Mesodermal cell (in vitro differentiated cells): ENCODE measurements around the gene SSR4.

Experiments
- H3K27ac ChIP-seq: 2 replicates; pipeline ENCODE4 v1.7.0; 2013; ENCODE audit warnings: mild to moderate bottlenecking, low read depth, low read length, moderate library complexity; ENCODE audit not compliant: severe bottlenecking
- H3K36me3 ChIP-seq: 2 replicates; pipeline ENCODE4 v1.7.1; 2013; ENCODE audit warnings: mild to moderate bottlenecking, low read length, moderate library complexity; ENCODE audit not compliant: control insufficient read depth, insufficient read depth
- H3K4me1 ChIP-seq: one replicate; pipeline ENCODE4 v1.7.1; 2013; ENCODE audit warnings: mild to moderate bottlenecking, low read length; ENCODE audit not compliant: insufficient read depth, control insufficient read depth, poor library complexity, severe bottlenecking
- H3K4me3 ChIP-seq: 2 replicates; pipeline ENCODE4 v1.7.0; 2013; ENCODE audit warnings: low read length, control low read depth, mild to moderate bottlenecking; ENCODE audit not compliant: insufficient read depth, poor library complexity, severe bottlenecking; ENCODE audit errors: extremely low read depth
- H3K9me3 ChIP-seq: 2 replicates; pipeline ENCODE4 v1.7.1; 2013; ENCODE audit warnings: mild to moderate bottlenecking, low read length, moderate library complexity; ENCODE audit not compliant: control insufficient read depth
- WGBS, 2 experiments: methylation state at CpG; one replicate each; pipeline ENCODE4 v1.1.5; 2013; ENCODE audit warnings: missing lambda C conversion rate in 2 of 2; ENCODE audit not compliant: insufficient coverage in 2 of 2; 5-methylcytosine and 5-hydroxymethylcytosine counted together

The SSR4 gene

GRCh38 chrX:153825042-153825441, 30.6 kb downstream of the SSR4 start:
- WGBS, 2 experiments: 90% methylated on average over 7 of the region's 8 CpGs; no CpG with 5 or more reads in 1 of the 2 experiments

DNA sequence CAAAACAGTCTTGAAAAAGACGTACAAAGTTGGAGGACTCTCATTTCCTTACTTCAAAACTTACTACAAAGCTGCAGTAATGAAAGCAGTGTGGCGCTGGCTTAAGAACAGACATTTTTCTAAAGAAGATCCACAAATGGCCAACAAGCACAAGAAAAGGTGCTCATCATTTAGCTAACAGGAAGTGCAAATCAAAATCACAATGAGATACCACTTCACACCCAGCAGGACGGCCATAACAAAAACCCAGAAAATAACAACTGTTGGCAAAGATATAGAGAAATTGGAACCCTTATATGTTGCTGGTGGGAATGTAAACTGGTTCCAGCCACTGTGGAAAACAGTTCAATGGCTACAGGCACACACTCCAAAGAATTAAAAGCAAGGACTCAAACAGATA, 32.5 kb downstream of the SSR4 start:
- no peak overlapping the region for H3K27ac ChIP-seq
- WGBS, 2 experiments: 80% methylated on average over 1 of the region's 3 CpGs; no CpG with 5 or more reads in 1 of the 2 experiments
- no peaks in the 10 kb centered on the region for H3K36me3 ChIP-seq
- H3K4me1 ChIP-seq: peaks cover 3% of the 10 kb centered on the region
- H3K4me3 ChIP-seq: no peak overlapping the region
- no peaks in the 10 kb centered on the region for H3K9me3 ChIP-seq

More at GRCh38 chrX:153825042-153825441, 30.6 kb downstream of the SSR4 start:
- no peak overlapping the region for H3K4me3 ChIP-seq
- no peaks in the 10 kb centered on the region for H3K9me3 ChIP-seq
- H3K27ac ChIP-seq: no peak overlapping the region
- H3K4me1 ChIP-seq: peaks cover 6% of the 10 kb centered on the region
- no peaks in the 10 kb centered on the region for H3K36me3 ChIP-seq

DNA sequence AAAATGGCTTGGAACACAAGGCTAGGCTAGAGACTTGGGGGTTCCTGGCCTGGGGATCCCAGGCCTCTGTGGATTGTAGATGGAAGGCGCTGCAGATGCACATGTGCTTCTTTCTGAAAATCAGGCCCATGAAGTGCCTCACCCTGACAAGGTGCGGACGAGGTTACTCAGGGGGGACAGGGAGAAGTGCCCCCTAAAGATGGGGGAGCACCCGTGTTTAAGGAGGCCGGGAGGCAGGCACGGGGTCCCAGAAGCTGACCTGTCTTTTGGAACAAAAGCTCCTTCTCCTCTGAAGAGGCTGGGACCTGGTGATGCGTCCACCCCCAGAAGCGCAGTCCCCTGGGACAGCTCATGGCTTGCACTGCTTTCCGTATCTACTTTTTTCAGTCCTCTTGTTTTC, 33.4 kb downstream of the SSR4 start:
- Histone ChIP-seq H3K9me3 (no peaks in the 10 kb centered on the region), H3K4me3 (no peak overlapping the region), H3K4me1 (peaks cover 3% of the 10 kb centered on the region), H3K27ac (no peak overlapping the region), H3K36me3 (no peaks in the 10 kb centered on the region)
- WGBS, 2 experiments: 74 to 92% methylated on average over 2 to 6 of the region's 9 CpGs

DNA sequence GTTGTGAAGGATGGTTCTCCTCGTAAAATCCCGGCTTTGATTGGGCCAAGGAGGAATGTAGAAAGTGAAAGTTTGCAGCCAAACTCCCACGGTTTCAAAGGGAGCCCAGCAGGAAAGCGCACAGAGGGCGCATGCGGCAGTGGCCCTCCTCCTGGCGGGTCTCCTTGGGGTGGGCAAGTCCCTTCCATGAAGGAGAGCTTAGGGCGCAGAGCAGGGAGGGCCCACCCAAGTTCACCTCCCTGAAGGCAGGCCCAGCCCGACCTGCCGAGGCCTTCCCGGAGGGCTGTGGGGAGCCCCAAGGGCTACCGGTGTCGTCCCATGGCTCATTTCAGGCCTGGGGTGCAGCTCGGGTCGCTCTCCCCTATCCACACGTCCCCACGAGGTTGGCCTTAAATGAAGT, 33.8 kb downstream of the SSR4 start:
- Histone ChIP-seq H3K9me3 (no peaks in the 10 kb centered on the region), H3K4me3 (peak overlapping the region; percentile 11), H3K36me3 (no peaks in the 10 kb centered on the region), H3K27ac (no peak overlapping the region), H3K4me1 (peaks cover 3% of the 10 kb centered on the region)
- 11 to 60% methylated on average over 1 to 3 of the region's 17 CpGs for WGBS, 2 experiments

GRCh38 chrX:153828723-153829548, 34.5 kb downstream of the SSR4 start:
- Histone ChIP-seq H3K4me1 (peaks cover 3% of the 10 kb centered on the region), H3K36me3 (no peaks in the 10 kb centered on the region), H3K9me3 (no peaks in the 10 kb centered on the region), H3K27ac (peak overlapping the region; percentile 36), H3K4me3 (peak overlapping the region; percentile 39)
- WGBS, 2 experiments: 0 to 1% methylated on average over 15 to 19 of the region's 50 CpGs

- WGBS, 2 experiments: 0% methylated on average over 8 to 22 of the region's 27 CpGs
- Histone ChIP-seq H3K4me3 (peak overlapping the region; percentile 39), H3K27ac (no peak overlapping the region), H3K4me1 (peaks cover 3% of the 10 kb centered on the region), H3K9me3 (no peaks in the 10 kb centered on the region), H3K36me3 (no peaks in the 10 kb centered on the region)
Observed at GRCh38 chrX:153829549-153829798, 35.0 kb downstream of the SSR4 start.

GRCh38 chrX:153829799-153830639, 35.6 kb downstream of the SSR4 start, which contains the start of gene PDZD4:
Gene PDZD4 (minus strand): TSS chrX:153830544. CDS start chrX:153830298, 246 bp downstream.
- no peaks in the 10 kb centered on the region for H3K36me3 ChIP-seq
- H3K27ac ChIP-seq: no peak within 1 kb of the TSS
- H3K4me1 ChIP-seq: peaks cover 3% of the 10 kb centered on the region
- H3K4me3 ChIP-seq: peak within 1 kb of the TSS; percentile 39
- 0 to 1% methylated on average over 21 to 29 of the region's 97 CpGs for WGBS, 2 experiments
- H3K9me3 ChIP-seq: no peaks in the 10 kb centered on the region

DNA sequence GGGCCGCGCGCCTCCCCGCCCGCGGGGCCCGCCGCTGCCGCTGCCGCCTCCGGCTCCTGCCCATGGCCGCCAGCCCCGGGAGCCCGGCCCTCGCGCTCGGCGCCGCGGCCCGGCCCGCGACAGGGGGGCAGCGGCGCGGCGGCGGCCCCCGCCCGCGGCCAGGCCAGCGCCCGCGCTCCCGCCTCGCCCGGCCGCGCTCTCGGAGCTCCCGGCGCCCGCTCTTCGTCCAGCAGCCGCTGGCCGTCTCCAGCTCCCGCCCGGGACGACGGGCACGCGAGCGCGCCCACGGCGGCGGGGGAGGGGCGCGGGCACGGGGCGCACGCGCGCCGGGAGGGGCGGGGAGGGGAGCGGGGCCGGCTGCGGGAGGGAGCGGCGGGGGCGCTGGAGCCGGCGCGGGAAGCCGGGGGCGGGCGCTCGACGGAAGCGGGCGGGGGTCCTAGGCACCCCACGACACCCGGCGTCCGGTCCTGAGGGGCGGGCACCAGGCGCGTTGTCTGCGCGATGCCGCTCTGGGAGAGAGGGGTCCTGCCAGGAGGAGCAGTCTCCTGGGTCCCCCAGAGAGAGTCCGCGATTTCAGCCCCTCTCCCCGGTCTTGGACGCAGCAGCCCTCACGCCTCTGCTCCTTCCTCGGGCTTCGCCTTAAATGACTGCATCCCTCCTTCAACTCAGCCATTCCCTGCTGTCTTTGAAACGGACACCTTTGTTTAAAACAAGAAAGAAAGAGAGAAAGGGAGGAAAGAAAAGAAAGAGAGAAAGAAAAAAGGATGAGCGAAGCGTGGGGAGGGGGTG, 36.4 kb downstream of the SSR4 start:
- no peaks in the 10 kb centered on the region for H3K36me3 ChIP-seq
- peaks cover 3% of the 10 kb centered on the region for H3K4me1 ChIP-seq
- H3K27ac ChIP-seq: no peak overlapping the region
- H3K9me3 ChIP-seq: no peaks in the 10 kb centered on the region
- WGBS, 2 experiments: 2 to 3% methylated on average over 11 to 13 of the region's 102 CpGs
- H3K4me3 ChIP-seq: peak overlapping the region; percentile 16

- Histone ChIP-seq H3K4me3 (no peak overlapping the region), H3K27ac (no peak overlapping the region), H3K4me1 (peaks cover 3% of the 10 kb centered on the region), H3K36me3 (no peaks in the 10 kb centered on the region), H3K9me3 (no peaks in the 10 kb centered on the region)
- WGBS, 2 experiments: 76 to 97% methylated on average over 6 to 11 of the region's 23 CpGs
Observed at GRCh38 chrX:153831429-153832150, 37.1 kb downstream of the SSR4 start.

GRCh38 chrX:153832728-153833127, 38.3 kb downstream of the SSR4 start:
- Histone ChIP-seq H3K36me3 (no peaks in the 10 kb centered on the region), H3K27ac (no peak overlapping the region), H3K4me1 (peaks cover 3% of the 10 kb centered on the region), H3K4me3 (no peak overlapping the region), H3K9me3 (no peaks in the 10 kb centered on the region)
- WGBS, 2 experiments: 84 to 85% methylated on average over 4 to 9 of the region's 10 CpGs
